ENCODE data around the gene LIPM.

DNA sequence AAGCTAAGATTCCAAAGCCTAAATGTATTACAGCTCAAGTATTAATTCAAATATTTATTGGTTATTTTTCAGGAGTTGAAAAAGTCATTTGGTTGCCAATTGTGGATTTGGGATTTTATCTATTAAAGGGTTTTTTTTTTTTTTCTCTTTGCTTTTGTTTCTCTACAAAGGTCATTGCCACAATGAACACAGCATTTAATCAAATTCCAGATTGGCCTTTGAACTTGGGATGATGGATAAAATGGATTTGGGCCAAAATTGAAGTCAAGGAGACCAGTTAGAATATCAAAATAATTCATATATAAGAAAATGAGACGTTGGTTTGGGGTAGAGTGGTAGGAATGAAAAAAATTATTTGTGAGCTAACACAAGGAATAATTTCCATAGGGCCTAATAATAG is 33.1 kb upstream of the LIPM start:
- TF ChIP-seq EZH2 (IDR thresholded peaks at IDR 0.05; ENCODE audit: insufficient read depth, poor library complexity, severe bottlenecking): no peak
- TF ChIP-seq EZH2phosphoT487 (IDR thresholded peaks at IDR 0.05; ENCODE audit: insufficient read depth, low read depth): no peak

Measured in GM23248 (cell line).